Neural progenitor cell (in vitro differentiated cells): ENCODE data around the gene TMED9.

Experiments used
- CTCF ChIP-seq: fragments of 200-600 bp; sonication (generic); IDR thresholded peaks from 2 replicates; pipeline ENCODE4 v1.5.1; 2017; ENCODE audit warnings: antibody characterized with exemption, mild to moderate bottlenecking
- EZH2 ChIP-seq: fragments of 200-600 bp; sonication (generic); IDR thresholded peaks from 2 replicates; pipeline ENCODE4 v1.6.1; 2017; ENCODE audit warnings: antibody characterized with exemption, mild to moderate bottlenecking, moderate library complexity

GRCh38 chr5:177591690-177592009 lies 353 bp upstream of the TMED9 start:
- no peak for TF ChIP-seq EZH2
- no peak for TF ChIP-seq CTCF
